Measurements from ENCODE around the gene GOLGA6C. TPM values are rescaled to one million over a fixed set of nuclear protein-coding genes. Genes with fewer than 3 reads are reported as not detected.
A peak's percentile ranks its signal among the peaks of the same experiment; 100 is the strongest.

The GOLGA6C gene
- total and polyA plus RNA-seq, 10 of the 15 experiments (the other 5 are each of a cell fraction or from before 2014, with no cell fraction given) = not detected

GRCh38 chr15:75208501-75209288, 49.4 kb upstream of the GOLGA6C start (continued):
- TF ChIP-seq, protein P1, sequence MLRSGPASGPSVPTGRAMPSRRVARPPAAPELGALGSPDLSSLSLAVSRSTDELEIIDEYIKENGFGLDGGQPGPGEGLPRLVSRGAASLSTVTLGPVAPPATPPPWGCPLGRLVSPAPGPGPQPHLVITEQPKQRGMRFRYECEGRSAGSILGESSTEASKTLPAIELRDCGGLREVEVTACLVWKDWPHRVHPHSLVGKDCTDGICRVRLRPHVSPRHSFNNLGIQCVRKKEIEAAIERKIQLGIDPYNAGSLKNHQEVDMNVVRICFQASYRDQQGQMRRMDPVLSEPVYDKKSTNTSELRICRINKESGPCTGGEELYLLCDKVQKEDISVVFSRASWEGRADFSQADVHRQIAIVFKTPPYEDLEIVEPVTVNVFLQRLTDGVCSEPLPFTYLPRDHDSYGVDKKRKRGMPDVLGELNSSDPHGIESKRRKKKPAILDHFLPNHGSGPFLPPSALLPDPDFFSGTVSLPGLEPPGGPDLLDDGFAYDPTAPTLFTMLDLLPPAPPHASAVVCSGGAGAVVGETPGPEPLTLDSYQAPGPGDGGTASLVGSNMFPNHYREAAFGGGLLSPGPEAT (IDR thresholded peaks at IDR 0.05; ENCODE audit: low read depth) = no peak
- TF ChIP-seq POLR2AphosphoS2 (IDR thresholded peaks at IDR 0.05; ENCODE audit: low read depth, low read length) = peak; percentile 18; the same call in 1 of the 2 replicates
- TF ChIP-seq SPI1 (IDR thresholded peaks at IDR 0.05; ENCODE audit: borderline replicate concordance, insufficient read depth, low read depth, low read length) = no peak
- no peak for TF ChIP-seq ZSCAN29 (IDR thresholded peaks at IDR 0.05)
- TF ChIP-seq ZNF24 (IDR thresholded peaks at IDR 0.05) = no peak
- no peak for TF ChIP-seq CEBPZ (IDR thresholded peaks at IDR 0.05; ENCODE audit: low read depth, low read length)
- no peak for TF ChIP-seq CHD1 (IDR thresholded peaks at IDR 0.05; ENCODE audit: low read depth, low read length)
- TF ChIP-seq EGR1 (IDR thresholded peaks at IDR 0.05; ENCODE audit: borderline replicate concordance in 1 of 2, low read depth in 2 of 2, low read length in 2 of 2) = no peak
- no peak for TF ChIP-seq NFIC (IDR thresholded peaks at IDR 0.05; ENCODE audit: low read depth, low read length)
- no peak for TF ChIP-seq ZBTB11 (CRISPR knock-in tag; IDR thresholded peaks at IDR 0.05)
- TF ChIP-seq SMAD5 (IDR thresholded peaks at IDR 0.05; ENCODE audit: low read depth) = no peak
